GM06990 (cell line): ENCODE measurements around the gene PRDM5.

Source experiments
- DNase-seq: peaks from one replicate; pipeline ENCODE4 v3.0.0-alpha.2; 2011; ENCODE audit not compliant: insufficient read length; ENCODE audit errors: extremely low read depth
- H3K27me3 ChIP-seq: replicated peaks from 2 replicates; pipeline ENCODE4 v1.6.0; 2011; ENCODE audit warnings: low read length; ENCODE audit not compliant: control insufficient read depth, insufficient read depth
- H3K36me3 ChIP-seq: 2 replicates; pipeline ENCODE4 v1.5.1; 2011; ENCODE audit warnings: low read length; ENCODE audit not compliant: control insufficient read depth, insufficient read depth
- H3K4me3 ChIP-seq: replicated peaks from 2 replicates; pipeline ENCODE4 v1.5.1; 2011; ENCODE audit warnings: low read depth, mild to moderate bottlenecking, control low read depth, low read length
- CTCF ChIP-seq: IDR thresholded peaks from 2 replicates; pipeline ENCODE4 v1.5.1; 2011; ENCODE audit warnings: low read length, control low read depth, mild to moderate bottlenecking, inconsistent platforms; ENCODE audit not compliant: insufficient read depth, poor library complexity, severe bottlenecking

Gene PRDM5

GRCh38 chr4:120864969-120865368, 57.6 kb downstream of the PRDM5 start:
- Histone ChIP-seq H3K27me3 (peaks cover 1% of the 10 kb centered on the region; the same call in 1 of the 2 replicates), H3K4me3 (no peak overlapping the region), H3K36me3 (no peaks in the 10 kb centered on the region)
- DNase-seq: no peak
- TF ChIP-seq CTCF: no peak

GRCh38 chr4:120862432-120862831, 60.1 kb downstream of the PRDM5 start:
- no peak for DNase-seq
- Histone ChIP-seq H3K36me3 (no peaks in the 10 kb centered on the region), H3K4me3 (no peak overlapping the region), H3K27me3 (peaks cover 1% of the 10 kb centered on the region; the same call in 1 of the 2 replicates)
- no peak for TF ChIP-seq CTCF

GRCh38 chr4:120861852-120862251, 60.7 kb downstream of the PRDM5 start:
- TF ChIP-seq CTCF: no peak

GRCh38 chr4:120858776-120859175, 63.8 kb downstream of the PRDM5 start:
- DNase-seq: no peak
- Histone ChIP-seq H3K36me3 (no peaks in the 10 kb centered on the region), H3K27me3 (peaks cover 1% of the 10 kb centered on the region; the same call in 1 of the 2 replicates), H3K4me3 (no peak overlapping the region)
- TF ChIP-seq CTCF: no peak

More at GRCh38 chr4:120861852-120862251, 60.7 kb downstream of the PRDM5 start:
- peaks cover 1% of the 10 kb centered on the region; the same call in 1 of the 2 replicates for H3K27me3 ChIP-seq
- no peak overlapping the region for H3K4me3 ChIP-seq
- no peak for DNase-seq
- no peaks in the 10 kb centered on the region for H3K36me3 ChIP-seq

- H3K4me3 ChIP-seq: no peak overlapping the region
- peaks cover under 1% of the 10 kb centered on the region; the same call in 1 of the 2 replicates for H3K27me3 ChIP-seq
- no peaks in the 10 kb centered on the region for H3K36me3 ChIP-seq
- no peak for TF ChIP-seq CTCF
- no peak for DNase-seq
These were observed 65.2 kb downstream of the PRDM5 start for GRCh38 chr4:120857312-120857711.

- H3K36me3 ChIP-seq: no peaks in the 10 kb centered on the region
- TF ChIP-seq CTCF: no peak
- no peaks in the 10 kb centered on the region; the same call in 1 of the 2 replicates for H3K27me3 ChIP-seq
- no peak overlapping the region for H3K4me3 ChIP-seq
- no peak for DNase-seq
These were observed 66.2 kb downstream of the PRDM5 start for GRCh38 chr4:120856294-120856693.
